ENCODE measurements around the gene DNAH14. TPM values are rescaled to one million over a fixed set of nuclear protein-coding genes. Genes with fewer than 3 reads are reported as not detected.

Gene DNAH14
- total RNA-seq, 1 experiment from 2014 or later, result 33.2 TPM

DNA sequence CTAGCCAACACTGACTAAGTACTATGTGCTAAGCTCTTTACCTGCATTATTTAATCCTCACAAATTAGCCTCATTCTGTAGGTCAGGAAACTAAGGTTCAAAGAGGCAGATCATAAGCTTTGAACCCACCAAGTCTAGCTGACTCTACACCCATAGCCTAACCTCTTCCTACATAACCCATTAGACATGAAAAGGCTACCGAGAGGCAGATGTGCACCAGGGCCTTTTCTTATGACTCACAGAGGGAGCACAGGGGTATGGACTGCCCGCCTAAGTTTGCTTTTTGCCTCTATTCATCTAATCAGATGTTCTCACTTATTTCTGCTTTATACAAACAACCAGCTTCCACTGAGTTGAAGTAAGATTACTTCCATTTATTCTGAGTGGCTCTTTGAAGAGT lies 466.9 kb downstream of the DNAH14 start:
- H3K27ac ChIP-seq (ENCODE audit: low read depth, low read length), result no peak overlapping the region
- H3K4me1 ChIP-seq (ENCODE audit: control insufficient read depth in 1 of 2, insufficient read depth in 2 of 2, low read length in 2 of 2), result no peaks in the 10 kb centered on the region
- ChIA-PET POLR2A (no interaction called here), CTCF (no interaction called here), RAD21 (ENCODE audit: low non-redundant PET in 1 of 2, low total read pairs in 2 of 2, uncharacterized antibody in 2 of 2, unreplicated experiment in 2 of 2) (no interaction called here)
- H3K79me2 ChIP-seq (ENCODE audit: insufficient read depth, low read length), result no peaks in the 10 kb centered on the region; the same call in 1 of the 2 replicates
- H3K36me3 ChIP-seq (ENCODE audit: control insufficient read depth in 1 of 2, insufficient read depth in 2 of 2, low read length in 2 of 2), result peaks cover 6 to 15% of the 10 kb centered on the region in 2 experiments
- no peaks in the 10 kb centered on the region for H3K9me3 ChIP-seq (ENCODE audit: control insufficient read depth in 1 of 2, insufficient read depth in 1 of 2, low read depth in 1 of 2, low read length in 2 of 2)
- ATAC-seq (no peak), DNase-seq (ENCODE audit: low read depth, low spot score) (no peak)
- no peaks in the 10 kb centered on the region for H4K20me1 ChIP-seq (ENCODE audit: insufficient read depth)
- no peaks in the 10 kb centered on the region for H3K27me3 ChIP-seq (ENCODE audit: insufficient read depth, low read length)
- H3K9me2 ChIP-seq (ENCODE audit: insufficient read depth), result no peaks in the 10 kb centered on the region
- H3K4me3 ChIP-seq (replicated peaks in 1 of 2; ENCODE audit: low read depth in 1 of 2, low read length in 2 of 2), result no peak overlapping the region
- H2AFZ ChIP-seq (ENCODE audit: low read depth, low read length, poor library complexity, severe bottlenecking), result no peak overlapping the region
- TF ChIP-seq POLR2A (IDR thresholded peaks at IDR 0.05; ENCODE audit: borderline replicate concordance, extremely low read depth, insufficient read depth, insufficient read length) (no peak), EZH2phosphoT487 (IDR thresholded peaks at IDR 0.05; ENCODE audit: borderline replicate concordance) (no peak), JUND (IDR thresholded peaks at IDR 0.05) (no peak), EZH2 (IDR thresholded peaks at IDR 0.05) (no peak), FOSL1 (IDR thresholded peaks at IDR 0.05; ENCODE audit: low read depth) (no peak), SRF (IDR thresholded peaks at IDR 0.05; ENCODE audit: low read depth) (no peak), RAD21 (IDR thresholded peaks at IDR 0.05; ENCODE audit: low read depth) (no peak), CBX3 (IDR thresholded peaks at IDR 0.05; ENCODE audit: low read depth) (no peak)
- TF ChIP-seq, protein P1, sequence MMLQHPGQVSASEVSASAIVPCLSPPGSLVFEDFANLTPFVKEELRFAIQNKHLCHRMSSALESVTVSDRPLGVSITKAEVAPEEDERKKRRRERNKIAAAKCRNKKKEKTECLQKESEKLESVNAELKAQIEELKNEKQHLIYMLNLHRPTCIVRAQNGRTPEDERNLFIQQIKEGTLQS (IDR thresholded peaks at IDR 0.05), result no peak
- TF ChIP-seq, protein P2, sequence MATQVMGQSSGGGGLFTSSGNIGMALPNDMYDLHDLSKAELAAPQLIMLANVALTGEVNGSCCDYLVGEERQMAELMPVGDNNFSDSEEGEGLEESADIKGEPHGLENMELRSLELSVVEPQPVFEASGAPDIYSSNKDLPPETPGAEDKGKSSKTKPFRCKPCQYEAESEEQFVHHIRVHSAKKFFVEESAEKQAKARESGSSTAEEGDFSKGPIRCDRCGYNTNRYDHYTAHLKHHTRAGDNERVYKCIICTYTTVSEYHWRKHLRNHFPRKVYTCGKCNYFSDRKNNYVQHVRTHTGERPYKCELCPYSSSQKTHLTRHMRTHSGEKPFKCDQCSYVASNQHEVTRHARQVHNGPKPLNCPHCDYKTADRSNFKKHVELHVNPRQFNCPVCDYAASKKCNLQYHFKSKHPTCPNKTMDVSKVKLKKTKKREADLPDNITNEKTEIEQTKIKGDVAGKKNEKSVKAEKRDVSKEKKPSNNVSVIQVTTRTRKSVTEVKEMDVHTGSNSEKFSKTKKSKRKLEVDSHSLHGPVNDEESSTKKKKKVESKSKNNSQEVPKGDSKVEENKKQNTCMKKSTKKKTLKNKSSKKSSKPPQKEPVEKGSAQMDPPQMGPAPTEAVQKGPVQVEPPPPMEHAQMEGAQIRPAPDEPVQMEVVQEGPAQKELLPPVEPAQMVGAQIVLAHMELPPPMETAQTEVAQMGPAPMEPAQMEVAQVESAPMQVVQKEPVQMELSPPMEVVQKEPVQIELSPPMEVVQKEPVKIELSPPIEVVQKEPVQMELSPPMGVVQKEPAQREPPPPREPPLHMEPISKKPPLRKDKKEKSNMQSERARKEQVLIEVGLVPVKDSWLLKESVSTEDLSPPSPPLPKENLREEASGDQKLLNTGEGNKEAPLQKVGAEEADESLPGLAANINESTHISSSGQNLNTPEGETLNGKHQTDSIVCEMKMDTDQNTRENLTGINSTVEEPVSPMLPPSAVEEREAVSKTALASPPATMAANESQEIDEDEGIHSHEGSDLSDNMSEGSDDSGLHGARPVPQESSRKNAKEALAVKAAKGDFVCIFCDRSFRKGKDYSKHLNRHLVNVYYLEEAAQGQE (IDR thresholded peaks at IDR 0.05; ENCODE audit: low read depth), result no peak
- H3K9ac ChIP-seq (ENCODE audit: low read length), result no peak overlapping the region
- BruUV-seq (replicated peaks), result no TSS peak
- no peak overlapping the region for H3K4me2 ChIP-seq (ENCODE audit: low read length)
- intact Hi-C loops (cut with micrococcal nuclease), result no loop called here
